ENCODE results near the gene LRFN2.

The LRFN2 gene

GRCh38 chr6:40543146-40543545 is 44.0 kb downstream of the LRFN2 start:
- H3K36me3 ChIP-seq (ENCODE audit: insufficient read depth, low read length): no peaks in the 10 kb centered on the region; the same call in 1 of the 2 replicates
- H3K27me3 ChIP-seq (ENCODE audit: insufficient read depth, low read length, poor library complexity, severe bottlenecking): no peaks in the 10 kb centered on the region
- H3K9me3 ChIP-seq (ENCODE audit: insufficient read depth, low read depth, low read length): no peaks in the 10 kb centered on the region
- no peak overlapping the region for H2AFZ ChIP-seq (ENCODE audit: low read length)
- no peak overlapping the region for H3K4me2 ChIP-seq (ENCODE audit: low read depth, low read length, poor library complexity, severe bottlenecking)
- peaks cover 9% of the 10 kb centered on the region; the same call in 1 of the 2 replicates for H3K79me2 ChIP-seq (ENCODE audit: insufficient read depth, low read length)
- no peaks in the 10 kb centered on the region for H3F3A ChIP-seq (ENCODE audit: low read depth)
- peaks cover 13% of the 10 kb centered on the region for H3K4me1 ChIP-seq (ENCODE audit: insufficient read depth, low read length, poor library complexity, severe bottlenecking)
- H4K20me1 ChIP-seq (ENCODE audit: insufficient read depth, low read length, poor library complexity, severe bottlenecking): no peaks in the 10 kb centered on the region
- no peak overlapping the region for H3K9ac ChIP-seq (ENCODE audit: low read depth, low read length, poor library complexity, severe bottlenecking)
- no peaks in the 10 kb centered on the region for H3K9me2 ChIP-seq (replicated peaks; ENCODE audit: low read depth, low read length)
- H3K4me3 ChIP-seq (ENCODE audit: low read length, poor library complexity, severe bottlenecking): no peak overlapping the region
- TF ChIP-seq EZH2phosphoT487 (IDR thresholded peaks at IDR 0.05; ENCODE audit: borderline replicate concordance) (no peak), CTCF (conservative IDR thresholded peaks at IDR 0.05; ENCODE audit: low read length) (no peak)

GRCh38 chr6:40542175-40542764 is 44.9 kb downstream of the LRFN2 start:
- Histone ChIP-seq H2AFZ (ENCODE audit: low read length) (no peak overlapping the region), H3K79me2 (ENCODE audit: insufficient read depth, low read length) (peaks cover under 1% of the 10 kb centered on the region; the same call in 1 of the 2 replicates), H3K9me3 (ENCODE audit: insufficient read depth, low read depth, low read length) (no peaks in the 10 kb centered on the region), H3K36me3 (ENCODE audit: insufficient read depth, low read length) (no peaks in the 10 kb centered on the region; the same call in 1 of the 2 replicates), H3K4me2 (ENCODE audit: low read depth, low read length, poor library complexity, severe bottlenecking) (no peak overlapping the region), H3K9me2 (replicated peaks; ENCODE audit: low read depth, low read length) (no peaks in the 10 kb centered on the region), H3K9ac (ENCODE audit: low read depth, low read length, poor library complexity, severe bottlenecking) (no peak overlapping the region), H3K27me3 (ENCODE audit: insufficient read depth, low read length, poor library complexity, severe bottlenecking) (no peaks in the 10 kb centered on the region), H3F3A (ENCODE audit: low read depth) (no peaks in the 10 kb centered on the region), H3K4me3 (ENCODE audit: low read length, poor library complexity, severe bottlenecking) (no peak overlapping the region), H4K20me1 (ENCODE audit: insufficient read depth, low read length, poor library complexity, severe bottlenecking) (no peaks in the 10 kb centered on the region), H3K4me1 (ENCODE audit: insufficient read depth, low read length, poor library complexity, severe bottlenecking) (peaks cover 20% of the 10 kb centered on the region)
- TF ChIP-seq EZH2phosphoT487 (IDR thresholded peaks at IDR 0.05; ENCODE audit: borderline replicate concordance) (no peak), CTCF (conservative IDR thresholded peaks at IDR 0.05; ENCODE audit: low read length) (no peak)

GRCh38 chr6:40541556-40542174 is 45.5 kb downstream of the LRFN2 start:
- Histone ChIP-seq H3K36me3 (ENCODE audit: insufficient read depth, low read length) (no peaks in the 10 kb centered on the region; the same call in 1 of the 2 replicates), H3K4me1 (ENCODE audit: insufficient read depth, low read length, poor library complexity, severe bottlenecking) (peaks cover 25% of the 10 kb centered on the region), H3K4me3 (ENCODE audit: low read length, poor library complexity, severe bottlenecking) (no peak overlapping the region), H3K9me2 (replicated peaks; ENCODE audit: low read depth, low read length) (no peaks in the 10 kb centered on the region), H3K4me2 (ENCODE audit: low read depth, low read length, poor library complexity, severe bottlenecking) (no peak overlapping the region), H3K79me2 (ENCODE audit: insufficient read depth, low read length) (no peaks in the 10 kb centered on the region; the same call in 1 of the 2 replicates), H3K9me3 (ENCODE audit: insufficient read depth, low read depth, low read length) (no peaks in the 10 kb centered on the region), H3K9ac (ENCODE audit: low read depth, low read length, poor library complexity, severe bottlenecking) (no peak overlapping the region), H4K20me1 (ENCODE audit: insufficient read depth, low read length, poor library complexity, severe bottlenecking) (no peaks in the 10 kb centered on the region), H2AFZ (ENCODE audit: low read length) (no peak overlapping the region), H3F3A (ENCODE audit: low read depth) (no peaks in the 10 kb centered on the region), H3K27me3 (ENCODE audit: insufficient read depth, low read length, poor library complexity, severe bottlenecking) (no peaks in the 10 kb centered on the region)
- TF ChIP-seq EZH2phosphoT487 (IDR thresholded peaks at IDR 0.05; ENCODE audit: borderline replicate concordance) (no peak), CTCF (conservative IDR thresholded peaks at IDR 0.05; ENCODE audit: low read length) (no peak)

Data from Loucy (cell line).